ENCODE results near the gene ARHGAP21. TPM values are rescaled to one million over a fixed set of nuclear protein-coding genes. Genes with fewer than 3 reads are reported as not detected.

ARHGAP21 gene
- total and polyA plus RNA-seq, 9 of the 15 experiments (the other 6 are each of a cell fraction or from before 2014, with no cell fraction given): 13.6 to 145 (median 60.8) TPM

DNA sequence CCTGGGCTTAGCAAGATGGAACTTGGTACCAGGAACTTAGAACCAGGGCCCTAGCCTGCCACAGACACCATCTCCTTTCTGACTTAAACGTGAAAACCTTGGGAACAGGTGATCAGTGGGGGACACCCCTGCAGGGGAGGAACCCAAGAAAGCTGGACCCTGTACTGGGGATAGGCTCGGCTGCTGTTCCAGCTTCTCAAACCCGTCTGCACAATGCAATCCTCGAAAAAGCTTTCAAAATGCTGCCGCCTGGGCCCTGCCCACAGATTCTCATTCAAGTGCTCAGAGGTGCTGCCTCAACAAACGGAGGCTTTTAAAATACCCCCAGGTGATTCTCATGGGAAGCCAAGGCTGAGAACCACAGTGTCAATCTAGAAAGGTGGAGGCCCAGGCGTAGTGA lies 169.7 kb downstream of the ARHGAP21 start:
- H3K79me2 ChIP-seq (ENCODE audit: control insufficient read depth, insufficient read depth, low read length): no peaks in the 10 kb centered on the region
- ChIA-PET CTCF (ENCODE audit: low intra/inter-chr PET ratio) (no interaction called here), POLR2A (no interaction called here)
- peaks cover 4 to 5% of the 10 kb centered on the region in 2 experiments; a peak in 4 of 5 replicates for H3K4me1 ChIP-seq (replicated peaks in 1 of 2; ENCODE audit: control insufficient read depth in 2 of 2, insufficient read depth in 2 of 2, low read length in 2 of 2)
- H3K4me3 ChIP-seq: no peak overlapping the region
- peaks cover 13 to 45% of the 10 kb centered on the region in 2 experiments; a peak in 4 of 5 replicates for H3K27me3 ChIP-seq (ENCODE audit: control insufficient read depth in 2 of 2, insufficient read depth in 2 of 2, low read length in 2 of 2)
- FAIRE-seq (no peak), DNase-seq (ENCODE audit: extremely low read depth in 1 of 4, low spot score in 3 of 4) (no peak), ATAC-seq (no peak)
- TF ChIP-seq NCOA4 (IDR thresholded peaks at IDR 0.05; ENCODE audit: partially characterized antibody) (no peak), ZNF766 (CRISPR knock-in tag; conservative IDR thresholded peaks at IDR 0.05) (no peak), ZNF785 (CRISPR knock-in tag; IDR thresholded peaks at IDR 0.05) (no peak), MEF2D (tag; conservative IDR thresholded peaks at IDR 0.05; ENCODE audit: low read depth) (no peak)
- TF ChIP-seq, protein P1, sequence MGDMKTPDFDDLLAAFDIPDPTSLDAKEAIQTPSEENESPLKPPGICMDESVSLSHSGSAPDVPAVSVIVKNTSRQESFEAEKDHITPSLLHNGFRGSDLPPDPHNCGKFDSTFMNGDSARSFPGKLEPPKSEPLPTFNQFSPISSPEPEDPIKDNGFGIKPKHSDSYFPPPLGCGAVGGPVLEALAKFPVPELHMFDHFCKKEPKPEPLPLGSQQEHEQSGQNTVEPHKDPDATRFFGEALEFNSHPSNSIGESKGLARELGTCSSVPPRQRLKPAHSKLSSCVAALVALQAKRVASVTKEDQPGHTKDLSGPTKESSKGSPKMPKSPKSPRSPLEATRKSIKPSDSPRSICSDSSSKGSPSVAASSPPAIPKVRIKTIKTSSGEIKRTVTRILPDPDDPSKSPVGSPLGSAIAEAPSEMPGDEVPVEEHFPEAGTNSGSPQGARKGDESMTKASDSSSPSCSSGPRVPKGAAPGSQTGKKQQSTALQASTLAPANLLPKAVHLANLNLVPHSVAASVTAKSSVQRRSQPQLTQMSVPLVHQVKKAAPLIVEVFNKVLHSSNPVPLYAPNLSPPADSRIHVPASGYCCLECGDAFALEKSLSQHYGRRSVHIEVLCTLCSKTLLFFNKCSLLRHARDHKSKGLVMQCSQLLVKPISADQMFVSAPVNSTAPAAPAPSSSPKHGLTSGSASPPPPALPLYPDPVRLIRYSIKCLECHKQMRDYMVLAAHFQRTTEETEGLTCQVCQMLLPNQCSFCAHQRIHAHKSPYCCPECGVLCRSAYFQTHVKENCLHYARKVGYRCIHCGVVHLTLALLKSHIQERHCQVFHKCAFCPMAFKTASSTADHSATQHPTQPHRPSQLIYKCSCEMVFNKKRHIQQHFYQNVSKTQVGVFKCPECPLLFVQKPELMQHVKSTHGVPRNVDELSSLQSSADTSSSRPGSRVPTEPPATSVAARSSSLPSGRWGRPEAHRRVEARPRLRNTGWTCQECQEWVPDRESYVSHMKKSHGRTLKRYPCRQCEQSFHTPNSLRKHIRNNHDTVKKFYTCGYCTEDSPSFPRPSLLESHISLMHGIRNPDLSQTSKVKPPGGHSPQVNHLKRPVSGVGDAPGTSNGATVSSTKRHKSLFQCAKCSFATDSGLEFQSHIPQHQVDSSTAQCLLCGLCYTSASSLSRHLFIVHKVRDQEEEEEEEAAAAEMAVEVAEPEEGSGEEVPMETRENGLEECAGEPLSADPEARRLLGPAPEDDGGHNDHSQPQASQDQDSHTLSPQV (IDR thresholded peaks at IDR 0.05): no peak
- TF ChIP-seq, protein P2, sequence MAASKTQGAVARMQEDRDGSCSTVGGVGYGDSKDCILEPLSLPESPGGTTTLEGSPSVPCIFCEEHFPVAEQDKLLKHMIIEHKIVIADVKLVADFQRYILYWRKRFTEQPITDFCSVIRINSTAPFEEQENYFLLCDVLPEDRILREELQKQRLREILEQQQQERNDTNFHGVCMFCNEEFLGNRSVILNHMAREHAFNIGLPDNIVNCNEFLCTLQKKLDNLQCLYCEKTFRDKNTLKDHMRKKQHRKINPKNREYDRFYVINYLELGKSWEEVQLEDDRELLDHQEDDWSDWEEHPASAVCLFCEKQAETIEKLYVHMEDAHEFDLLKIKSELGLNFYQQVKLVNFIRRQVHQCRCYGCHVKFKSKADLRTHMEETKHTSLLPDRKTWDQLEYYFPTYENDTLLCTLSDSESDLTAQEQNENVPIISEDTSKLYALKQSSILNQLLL (CRISPR knock-in tag; IDR thresholded peaks at IDR 0.05; ENCODE audit: borderline replicate concordance): no peak
- TF ChIP-seq, protein P3, sequence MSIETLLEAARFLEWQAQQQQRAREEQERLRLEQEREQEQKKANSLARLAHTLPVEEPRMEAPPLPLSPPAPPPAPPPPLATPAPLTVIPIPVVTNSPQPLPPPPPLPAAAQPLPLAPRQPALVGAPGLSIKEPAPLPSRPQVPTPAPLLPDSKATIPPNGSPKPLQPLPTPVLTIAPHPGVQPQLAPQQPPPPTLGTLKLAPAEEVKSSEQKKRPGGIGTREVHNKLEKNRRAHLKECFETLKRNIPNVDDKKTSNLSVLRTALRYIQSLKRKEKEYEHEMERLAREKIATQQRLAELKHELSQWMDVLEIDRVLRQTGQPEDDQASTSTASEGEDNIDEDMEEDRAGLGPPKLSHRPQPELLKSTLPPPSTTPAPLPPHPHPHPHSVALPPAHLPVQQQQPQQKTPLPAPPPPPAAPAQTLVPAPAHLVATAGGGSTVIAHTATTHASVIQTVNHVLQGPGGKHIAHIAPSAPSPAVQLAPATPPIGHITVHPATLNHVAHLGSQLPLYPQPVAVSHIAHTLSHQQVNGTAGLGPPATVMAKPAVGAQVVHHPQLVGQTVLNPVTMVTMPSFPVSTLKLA (conservative IDR thresholded peaks at IDR 0.05): no peak
- no peak overlapping the region for H2AFZ ChIP-seq (ENCODE audit: low read depth, low read length)
- H3K9ac ChIP-seq (ENCODE audit: insufficient read depth in 1 of 2, low read depth in 2 of 2, low read length in 2 of 2): no peak overlapping the region
- no peaks in the 10 kb centered on the region for H3K9me1 ChIP-seq (ENCODE audit: control insufficient read depth, insufficient read depth, low read length)
- intact Hi-C loops (cut with micrococcal nuclease): no loop called here
- in situ Hi-C loops (cut with MboI): no loop called here
- H4K20me1 ChIP-seq (replicated peaks; ENCODE audit: control insufficient read depth, insufficient read depth, low read length): no peaks in the 10 kb centered on the region
- no peak overlapping the region for H3K4me2 ChIP-seq (ENCODE audit: insufficient read depth, low read length)
- no peaks in the 10 kb centered on the region for H3K9me3 ChIP-seq (replicated peaks; ENCODE audit: control insufficient read depth, insufficient read depth, low read depth, low read length)
- BruUV-seq (replicated peaks): no TSS peak
- H3K36me3 ChIP-seq (ENCODE audit: control insufficient read depth, insufficient read depth, low read length): no peaks in the 10 kb centered on the region
- WGBS (ENCODE audit: insufficient coverage, low coverage, missing lambda C conversion rate): 21% methylated on average over 7 of the region's 7 CpGs
- H3K27ac ChIP-seq (ENCODE audit: extremely low read depth, low read depth, low read length): no peak overlapping the region
